Measurements from ENCODE around the gene SLC6A13. TPM values are rescaled to one million over a fixed set of nuclear protein-coding genes. Genes with fewer than 3 reads are reported as not detected.

Gene SLC6A13
- polyA plus RNA-seq, 2 of the 4 experiments (the other 2 are of a cell fraction) = 0.43 to 0.49 TPM

DNA sequence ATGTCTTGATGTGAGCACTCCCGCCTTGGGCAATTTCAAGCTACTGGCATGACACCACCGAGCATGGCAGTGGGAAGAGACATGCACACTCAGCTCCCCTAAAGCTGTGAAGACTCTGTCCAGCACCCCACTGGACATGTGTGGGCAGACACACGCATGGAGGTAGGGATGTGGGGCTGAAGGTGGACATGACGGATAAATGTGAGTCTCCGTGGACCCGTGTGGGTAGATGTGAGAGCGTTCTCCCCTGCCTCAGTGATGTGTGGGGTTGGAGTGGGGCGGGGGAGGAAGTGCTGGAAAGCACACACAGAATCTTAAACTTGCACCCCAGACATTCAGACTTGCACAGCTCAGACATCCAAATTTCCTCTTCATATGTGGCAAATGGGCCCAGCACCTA is 61.3 kb downstream of the SLC6A13 start:
- Histone ChIP-seq H3K27ac (no peak overlapping the region), H3K9me3 (no peaks in the 10 kb centered on the region), H3K4me2 (no peak overlapping the region), H3K4me3 (no peak overlapping the region), H3K4me1 (peaks cover 10% of the 10 kb centered on the region; the same call in 2 of the 3 replicates)
- ChIA-PET CTCF (interaction anchor here (1.6 to 4.3 kb wide), 4 partner anchors 11 to 18 kb away, joined by 5 to 26 read pairs (median 6); partner anchors contain the start of gene SLC6A12), POLR2A (no interaction called here)
- 65% methylated on average over 8 of the region's 8 CpGs for WGBS (ENCODE audit: missing lambda C conversion rate)
- ATAC-seq (no peak), DNase-seq (ENCODE audit: low read depth in 1 of 2, low spot score in 1 of 2) (no peak), FAIRE-seq (no peak)
- TF ChIP-seq HEYL (CRISPR knock-in tag; IDR thresholded peaks at IDR 0.05) (no peak), E2F6 (IDR thresholded peaks at IDR 0.05; ENCODE audit: borderline replicate concordance, low read depth) (no peak)
- TF ChIP-seq, protein P1, sequence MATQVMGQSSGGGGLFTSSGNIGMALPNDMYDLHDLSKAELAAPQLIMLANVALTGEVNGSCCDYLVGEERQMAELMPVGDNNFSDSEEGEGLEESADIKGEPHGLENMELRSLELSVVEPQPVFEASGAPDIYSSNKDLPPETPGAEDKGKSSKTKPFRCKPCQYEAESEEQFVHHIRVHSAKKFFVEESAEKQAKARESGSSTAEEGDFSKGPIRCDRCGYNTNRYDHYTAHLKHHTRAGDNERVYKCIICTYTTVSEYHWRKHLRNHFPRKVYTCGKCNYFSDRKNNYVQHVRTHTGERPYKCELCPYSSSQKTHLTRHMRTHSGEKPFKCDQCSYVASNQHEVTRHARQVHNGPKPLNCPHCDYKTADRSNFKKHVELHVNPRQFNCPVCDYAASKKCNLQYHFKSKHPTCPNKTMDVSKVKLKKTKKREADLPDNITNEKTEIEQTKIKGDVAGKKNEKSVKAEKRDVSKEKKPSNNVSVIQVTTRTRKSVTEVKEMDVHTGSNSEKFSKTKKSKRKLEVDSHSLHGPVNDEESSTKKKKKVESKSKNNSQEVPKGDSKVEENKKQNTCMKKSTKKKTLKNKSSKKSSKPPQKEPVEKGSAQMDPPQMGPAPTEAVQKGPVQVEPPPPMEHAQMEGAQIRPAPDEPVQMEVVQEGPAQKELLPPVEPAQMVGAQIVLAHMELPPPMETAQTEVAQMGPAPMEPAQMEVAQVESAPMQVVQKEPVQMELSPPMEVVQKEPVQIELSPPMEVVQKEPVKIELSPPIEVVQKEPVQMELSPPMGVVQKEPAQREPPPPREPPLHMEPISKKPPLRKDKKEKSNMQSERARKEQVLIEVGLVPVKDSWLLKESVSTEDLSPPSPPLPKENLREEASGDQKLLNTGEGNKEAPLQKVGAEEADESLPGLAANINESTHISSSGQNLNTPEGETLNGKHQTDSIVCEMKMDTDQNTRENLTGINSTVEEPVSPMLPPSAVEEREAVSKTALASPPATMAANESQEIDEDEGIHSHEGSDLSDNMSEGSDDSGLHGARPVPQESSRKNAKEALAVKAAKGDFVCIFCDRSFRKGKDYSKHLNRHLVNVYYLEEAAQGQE (IDR thresholded peaks at IDR 0.05) = peak; percentile 21; the same call in 1 of the 2 replicates

DNA sequence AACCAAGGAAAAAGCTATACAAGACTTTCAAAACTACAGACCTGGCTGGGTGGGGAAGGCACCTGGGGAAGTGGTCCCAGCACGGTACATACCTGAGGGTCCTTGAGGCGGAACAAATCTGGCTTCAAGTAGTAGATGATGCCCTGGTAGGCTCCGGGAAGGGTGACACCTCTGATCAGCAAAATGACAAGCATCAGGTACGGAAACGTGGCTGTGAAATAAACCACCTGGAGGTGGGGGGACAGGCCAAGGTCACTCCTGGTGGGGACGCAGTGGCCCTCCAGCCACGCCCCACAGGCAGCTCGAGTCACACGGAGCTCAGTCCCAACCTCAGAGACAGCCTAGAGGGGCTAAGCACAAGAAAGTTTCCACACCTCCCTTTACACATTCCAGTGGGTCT is 63.9 kb downstream of the SLC6A13 start:
- ChIA-PET POLR2A (no interaction called here), CTCF (interaction anchor here (0.6 to 4.3 kb wide), 10 partner anchors 8 to 81 kb away, joined by 3 to 26 read pairs (median 3); no protein-coding TSS in a partner anchor)
- Histone ChIP-seq H3K9me3 (no peaks in the 10 kb centered on the region), H3K27ac (no peak overlapping the region), H3K4me1 (peaks cover 7% of the 10 kb centered on the region; the same call in 2 of the 3 replicates), H3K4me3 (no peak overlapping the region), H3K4me2 (no peak overlapping the region; the same call in 1 of the 3 replicates)
- FAIRE-seq = no peak
- no peak for DNase-seq (ENCODE audit: low read depth in 1 of 2, low spot score in 1 of 2)
- TF ChIP-seq MYC (IDR thresholded peaks at IDR 0.05; ENCODE audit: borderline replicate concordance, low read length) = no peak
- TF ChIP-seq, protein P2, sequence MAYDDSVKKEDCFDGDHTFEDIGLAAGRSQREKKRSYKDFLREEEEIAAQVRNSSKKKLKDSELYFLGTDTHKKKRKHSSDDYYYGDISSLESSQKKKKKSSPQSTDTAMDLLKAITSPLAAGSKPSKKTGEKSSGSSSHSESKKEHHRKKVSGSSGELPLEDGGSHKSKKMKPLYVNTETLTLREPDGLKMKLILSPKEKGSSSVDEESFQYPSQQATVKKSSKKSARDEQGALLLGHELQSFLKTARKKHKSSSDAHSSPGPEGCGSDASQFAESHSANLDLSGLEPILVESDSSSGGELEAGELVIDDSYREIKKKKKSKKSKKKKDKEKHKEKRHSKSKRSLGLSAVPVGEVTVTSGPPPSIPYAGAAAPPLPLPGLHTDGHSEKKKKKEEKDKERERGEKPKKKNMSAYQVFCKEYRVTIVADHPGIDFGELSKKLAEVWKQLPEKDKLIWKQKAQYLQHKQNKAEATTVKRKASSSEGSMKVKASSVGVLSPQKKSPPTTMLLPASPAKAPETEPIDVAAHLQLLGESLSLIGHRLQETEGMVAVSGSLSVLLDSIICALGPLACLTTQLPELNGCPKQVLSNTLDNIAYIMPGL (CRISPR knock-in tag; IDR thresholded peaks at IDR 0.05; ENCODE audit: borderline replicate concordance) = no peak
- TF ChIP-seq RFX5 (IDR thresholded peaks at IDR 0.05) = no peak
- no peak for TF ChIP-seq CHD4 (IDR thresholded peaks at IDR 0.05; ENCODE audit: borderline replicate concordance)
- TF ChIP-seq SMC3 (IDR thresholded peaks at IDR 0.05) = no peak
- TF ChIP-seq POLR2AphosphoS2 (conservative IDR thresholded peaks at IDR 0.05; ENCODE audit: low read length) = no peak
- 59% methylated on average over 9 of the region's 9 CpGs for WGBS (ENCODE audit: missing lambda C conversion rate)
- ATAC-seq = no peak

GRCh38 chr12:197911-198695 is 64.5 kb downstream of the SLC6A13 start:
- peaks cover 7% of the 10 kb centered on the region; the same call in 2 of the 3 replicates for H3K4me1 ChIP-seq
- TF ChIP-seq HEYL (CRISPR knock-in tag; IDR thresholded peaks at IDR 0.05) = no peak
- TF ChIP-seq NR3C1 (IDR thresholded peaks at IDR 0.05) = no peak
- no peak for TF ChIP-seq EHMT2 (IDR thresholded peaks at IDR 0.05; ENCODE audit: low read depth)
- TF ChIP-seq TP53 (CRISPR knock-in tag; IDR thresholded peaks at IDR 0.05) = no peak
- TF ChIP-seq BHLHE40 (IDR thresholded peaks at IDR 0.05; ENCODE audit: low read depth, low read length) = no peak
- ChIA-PET CTCF (interaction anchor here (0.6 to 4.3 kb wide), 10 partner anchors 8 to 80 kb away, joined by 3 to 26 read pairs (median 3); no protein-coding TSS in a partner anchor), POLR2A (no interaction called here)
- H3K27ac ChIP-seq = no peak overlapping the region
- ATAC-seq (no peak), DNase-seq (ENCODE audit: low read depth in 1 of 2, low spot score in 1 of 2) (no peak), FAIRE-seq (no peak)
- no peak overlapping the region for H3K4me3 ChIP-seq
- no peaks in the 10 kb centered on the region for H3K9me3 ChIP-seq
- 75% methylated on average over 10 of the region's 11 CpGs for whole genome bisulfite sequencing (ENCODE audit: missing lambda C conversion rate)
- no peak overlapping the region for H3K4me2 ChIP-seq
